Measurements from ENCODE around the gene CPZ.
A peak's percentile ranks its signal among the peaks of the same experiment; 100 is the strongest.

Gene CPZ

GRCh38 chr4:8544741-8545438 lies 47.7 kb upstream of the CPZ start:
- H3K36me3 ChIP-seq (ENCODE audit: low read depth): no peaks in the 10 kb centered on the region
- no peaks in the 10 kb centered on the region for H3K9me3 ChIP-seq (ENCODE audit: severe bottlenecking)
- TF ChIP-seq, protein P1, sequence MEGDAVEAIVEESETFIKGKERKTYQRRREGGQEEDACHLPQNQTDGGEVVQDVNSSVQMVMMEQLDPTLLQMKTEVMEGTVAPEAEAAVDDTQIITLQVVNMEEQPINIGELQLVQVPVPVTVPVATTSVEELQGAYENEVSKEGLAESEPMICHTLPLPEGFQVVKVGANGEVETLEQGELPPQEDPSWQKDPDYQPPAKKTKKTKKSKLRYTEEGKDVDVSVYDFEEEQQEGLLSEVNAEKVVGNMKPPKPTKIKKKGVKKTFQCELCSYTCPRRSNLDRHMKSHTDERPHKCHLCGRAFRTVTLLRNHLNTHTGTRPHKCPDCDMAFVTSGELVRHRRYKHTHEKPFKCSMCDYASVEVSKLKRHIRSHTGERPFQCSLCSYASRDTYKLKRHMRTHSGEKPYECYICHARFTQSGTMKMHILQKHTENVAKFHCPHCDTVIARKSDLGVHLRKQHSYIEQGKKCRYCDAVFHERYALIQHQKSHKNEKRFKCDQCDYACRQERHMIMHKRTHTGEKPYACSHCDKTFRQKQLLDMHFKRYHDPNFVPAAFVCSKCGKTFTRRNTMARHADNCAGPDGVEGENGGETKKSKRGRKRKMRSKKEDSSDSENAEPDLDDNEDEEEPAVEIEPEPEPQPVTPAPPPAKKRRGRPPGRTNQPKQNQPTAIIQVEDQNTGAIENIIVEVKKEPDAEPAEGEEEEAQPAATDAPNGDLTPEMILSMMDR (IDR thresholded peaks at IDR 0.05; ENCODE audit: poor library complexity, severe bottlenecking): no peak
- ATAC-seq (ENCODE audit: low read depth) (no peak), DNase-seq (ENCODE audit: low spot score) (peak; percentile 52)
- H3K27ac ChIP-seq (ENCODE audit: poor library complexity, severe bottlenecking): no peak overlapping the region
- H3K27me3 ChIP-seq (ENCODE audit: insufficient read depth, poor library complexity, severe bottlenecking): no peaks in the 10 kb centered on the region
- no peak overlapping the region for H3K4me3 ChIP-seq (ENCODE audit: severe bottlenecking)
- peaks cover 22% of the 10 kb centered on the region for H3K4me1 ChIP-seq (ENCODE audit: insufficient read depth, poor library complexity, severe bottlenecking)

- Histone ChIP-seq H3K27ac (ENCODE audit: poor library complexity, severe bottlenecking) (no peak overlapping the region), H3K4me1 (ENCODE audit: insufficient read depth, poor library complexity, severe bottlenecking) (peaks cover 22% of the 10 kb centered on the region), H3K27me3 (ENCODE audit: insufficient read depth, poor library complexity, severe bottlenecking) (no peaks in the 10 kb centered on the region), H3K4me3 (ENCODE audit: severe bottlenecking) (no peak overlapping the region), H3K36me3 (ENCODE audit: low read depth) (no peaks in the 10 kb centered on the region), H3K9me3 (ENCODE audit: severe bottlenecking) (no peaks in the 10 kb centered on the region)
- TF ChIP-seq, protein P1 (IDR thresholded peaks at IDR 0.05; ENCODE audit: poor library complexity, severe bottlenecking): no peak
- ATAC-seq (ENCODE audit: low read depth): no peak
- no peak for DNase-seq (ENCODE audit: low spot score)
Observed at GRCh38 chr4:8545439-8545765, 47.2 kb upstream of the CPZ start.

- Histone ChIP-seq H3K27ac (ENCODE audit: poor library complexity, severe bottlenecking) (peak overlapping the region; percentile 95), H3K4me1 (ENCODE audit: insufficient read depth, poor library complexity, severe bottlenecking) (peaks cover 22% of the 10 kb centered on the region)
- TF ChIP-seq, protein P1 (IDR thresholded peaks at IDR 0.05; ENCODE audit: poor library complexity, severe bottlenecking): no peak
Observed at GRCh38 chr4:8546766-8547107, 45.8 kb upstream of the CPZ start.

GRCh38 chr4:8547108-8547911 lies 45.3 kb upstream of the CPZ start:
- ATAC-seq (ENCODE audit: low read depth) (peak; percentile 76), DNase-seq (ENCODE audit: low spot score) (peak; percentile 90)
- H3K4me1 ChIP-seq (ENCODE audit: insufficient read depth, poor library complexity, severe bottlenecking): peaks cover 22% of the 10 kb centered on the region
- TF ChIP-seq, protein P1 (IDR thresholded peaks at IDR 0.05; ENCODE audit: poor library complexity, severe bottlenecking): peak; percentile 36
- peak overlapping the region; percentile 95 for H3K27ac ChIP-seq (ENCODE audit: poor library complexity, severe bottlenecking)
- H3K9me3 ChIP-seq (ENCODE audit: severe bottlenecking): no peaks in the 10 kb centered on the region
- H3K27me3 ChIP-seq (ENCODE audit: insufficient read depth, poor library complexity, severe bottlenecking): no peaks in the 10 kb centered on the region
- no peaks in the 10 kb centered on the region for H3K36me3 ChIP-seq (ENCODE audit: low read depth)
- no peak overlapping the region for H3K4me3 ChIP-seq (ENCODE audit: severe bottlenecking)

More at GRCh38 chr4:8546766-8547107, 45.8 kb upstream of the CPZ start:
- no peak overlapping the region for H3K4me3 ChIP-seq (ENCODE audit: severe bottlenecking)
- H3K36me3 ChIP-seq (ENCODE audit: low read depth): no peaks in the 10 kb centered on the region
- no peaks in the 10 kb centered on the region for H3K9me3 ChIP-seq (ENCODE audit: severe bottlenecking)
- ATAC-seq (ENCODE audit: low read depth) (no peak), DNase-seq (ENCODE audit: low spot score) (no peak)
- no peaks in the 10 kb centered on the region for H3K27me3 ChIP-seq (ENCODE audit: insufficient read depth, poor library complexity, severe bottlenecking)
